Muscle layer of duodenum (tissue), 2 donors: ENCODE measurements around the gene CCDC120.

Experiments
- H3K27ac ChIP-seq: one replicate; pipeline ENCODE4 v1.7.0; 2013; ENCODE audit warnings: mild to moderate bottlenecking, low read length
- H3K27me3 ChIP-seq: one replicate; pipeline ENCODE4 v1.7.0; 2013; ENCODE audit warnings: low read depth, mild to moderate bottlenecking, control low read depth, low read length
- H3K36me3 ChIP-seq, 2 donors: one replicate each; pipeline ENCODE4 v1.7.0; 2013; ENCODE audit warnings: low read length in 2 of 2, control low read depth in 1 of 2, mild to moderate bottlenecking in 1 of 2; ENCODE audit not compliant: insufficient read depth in 2 of 2, control insufficient read depth in 1 of 2
- H3K4me1 ChIP-seq, 2 donors: one replicate each; pipeline ENCODE4 v1.7.0; 2013; ENCODE audit warnings: low read length in 2 of 2, mild to moderate bottlenecking in 2 of 2, control low read depth in 1 of 2, moderate library complexity in 1 of 2; ENCODE audit not compliant: insufficient read depth in 2 of 2, control insufficient read depth in 1 of 2
- H3K4me3 ChIP-seq, 2 donors: one replicate each; pipeline ENCODE4 v1.7.0; 2013; ENCODE audit warnings: low read length in 2 of 2, low read depth in 1 of 2, mild to moderate bottlenecking in 1 of 2
- H3K9me3 ChIP-seq, 2 donors: one replicate each; pipeline ENCODE4 v1.7.0; 2013; ENCODE audit warnings: low read length in 2 of 2, control low read depth in 1 of 2, mild to moderate bottlenecking in 1 of 2; ENCODE audit not compliant: control insufficient read depth in 1 of 2
- donor health status: healthy.

Gene CCDC120

DNA sequence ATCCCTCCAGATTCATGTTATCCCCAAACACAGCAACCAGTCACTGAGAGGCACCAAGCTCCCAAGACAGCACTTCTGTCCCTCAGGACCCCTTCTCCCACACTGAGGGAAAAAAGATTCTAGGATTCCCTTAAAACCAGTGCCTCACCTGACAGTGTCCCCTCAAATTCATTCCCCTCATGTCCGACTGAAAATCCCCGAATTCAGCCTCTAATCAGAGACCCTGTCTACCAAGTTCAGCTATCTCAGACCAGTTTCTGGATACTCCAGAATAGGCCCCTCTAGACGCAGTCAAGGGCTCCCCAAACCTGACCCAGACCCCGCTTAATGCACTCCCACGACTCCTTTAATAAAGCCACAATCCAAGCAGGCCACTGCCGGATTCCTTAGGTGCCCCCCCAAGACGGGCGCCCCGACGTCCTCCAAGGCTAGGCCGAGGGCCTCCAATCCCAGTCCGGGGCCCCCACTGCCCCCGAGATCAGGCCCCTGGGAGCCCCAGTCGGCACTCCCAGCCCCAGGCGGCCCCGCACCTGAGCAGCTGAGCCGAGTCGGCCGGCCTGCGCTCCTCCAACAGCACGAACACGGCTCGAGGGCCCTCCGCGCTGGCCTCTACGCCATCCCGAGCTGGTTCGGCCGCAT lies 16.1 kb upstream of the CCDC120 start:
- H3K27me3 ChIP-seq: no peaks in the 10 kb centered on the region
- H3K27ac ChIP-seq: peak overlapping the region; percentile 97
- H3K9me3 ChIP-seq: no peaks in the 10 kb centered on the region
- H3K36me3 ChIP-seq: peaks cover 13 to 25% of the 10 kb centered on the region in 2 donors
- peak overlapping the region; percentile 73 to 84 for H3K4me3 ChIP-seq
- peaks cover 5 to 20% of the 10 kb centered on the region in 2 donors for H3K4me1 ChIP-seq

DNA sequence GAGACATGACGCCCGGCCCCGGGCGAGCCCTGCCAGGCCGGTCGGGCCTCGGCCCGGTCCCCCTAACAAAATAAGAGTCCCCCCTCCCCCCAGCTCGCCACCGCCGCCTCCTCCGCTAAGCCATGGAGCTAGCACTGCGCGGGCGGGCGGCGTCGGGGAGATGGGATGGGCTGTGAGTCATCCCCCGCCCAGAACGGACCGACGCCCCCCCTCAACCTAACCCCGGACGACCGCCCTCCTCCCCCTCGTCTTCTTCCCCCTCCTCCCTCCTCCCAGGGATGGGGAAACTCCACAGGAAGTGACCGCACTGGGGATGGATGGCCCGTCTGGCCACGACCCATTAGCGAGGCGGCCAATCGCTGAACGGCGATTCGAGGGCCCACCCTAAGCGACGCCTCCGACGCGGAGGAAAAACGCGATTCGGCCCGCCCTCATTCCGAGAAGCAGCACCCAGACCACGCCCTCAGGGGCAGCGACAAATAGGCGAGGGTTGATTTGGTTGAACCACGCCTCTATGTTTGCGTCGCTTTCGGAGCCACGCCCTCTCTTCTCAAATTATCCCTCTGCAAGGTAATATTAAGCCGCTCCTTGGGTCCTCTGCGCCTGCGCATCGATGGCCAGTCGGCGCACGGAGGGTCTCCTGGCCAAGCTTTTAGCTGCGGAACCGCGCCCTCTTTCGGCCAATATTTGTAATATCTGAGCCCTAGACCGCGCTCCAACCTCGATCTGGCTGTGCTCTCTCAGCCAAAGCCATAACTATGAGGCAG lies 15.4 kb upstream of the CCDC120 start, which contains the start of gene TFE3:
Gene TFE3 (minus strand): TSS at position 138 of the 767 bp plus-strand sequence. CDS start 131 bp downstream, at position 7.
- Histone ChIP-seq H3K27ac (peak within 1 kb of the TSS; percentile 97), H3K4me3 (peak within 1 kb of the TSS; percentile 73 to 84), H3K36me3 (peaks cover 10 to 18% of the 10 kb centered on the region in 2 donors), H3K27me3 (no peaks in the 10 kb centered on the region), H3K4me1 (peaks cover 5 to 17% of the 10 kb centered on the region in 2 donors), H3K9me3 (no peaks in the 10 kb centered on the region)

DNA sequence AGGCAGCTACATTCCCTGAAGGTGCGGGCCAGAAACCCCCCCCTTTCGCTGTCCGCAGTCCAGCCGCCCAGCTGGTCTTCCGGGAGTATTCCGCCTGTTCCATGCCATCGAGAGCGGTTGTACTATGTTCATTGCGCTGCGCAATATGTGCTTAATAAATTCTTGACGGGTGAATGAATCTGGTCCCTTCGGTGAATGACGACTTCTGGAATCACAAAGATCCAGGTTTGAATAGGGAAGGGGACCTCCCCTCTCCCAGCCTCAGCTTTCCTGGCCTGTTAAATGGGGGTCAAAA lies 14.9 kb upstream of the CCDC120 start:
- peak overlapping the region; percentile 58 for H3K27ac ChIP-seq
- H3K36me3 ChIP-seq: peaks cover 6 to 13% of the 10 kb centered on the region in 2 donors
- H3K4me3 ChIP-seq: peak overlapping the region in 1 of 2 donors; percentile 19
- H3K27me3 ChIP-seq: no peaks in the 10 kb centered on the region
- peaks cover 5 to 14% of the 10 kb centered on the region in 2 donors for H3K4me1 ChIP-seq
- no peaks in the 10 kb centered on the region for H3K9me3 ChIP-seq

DNA sequence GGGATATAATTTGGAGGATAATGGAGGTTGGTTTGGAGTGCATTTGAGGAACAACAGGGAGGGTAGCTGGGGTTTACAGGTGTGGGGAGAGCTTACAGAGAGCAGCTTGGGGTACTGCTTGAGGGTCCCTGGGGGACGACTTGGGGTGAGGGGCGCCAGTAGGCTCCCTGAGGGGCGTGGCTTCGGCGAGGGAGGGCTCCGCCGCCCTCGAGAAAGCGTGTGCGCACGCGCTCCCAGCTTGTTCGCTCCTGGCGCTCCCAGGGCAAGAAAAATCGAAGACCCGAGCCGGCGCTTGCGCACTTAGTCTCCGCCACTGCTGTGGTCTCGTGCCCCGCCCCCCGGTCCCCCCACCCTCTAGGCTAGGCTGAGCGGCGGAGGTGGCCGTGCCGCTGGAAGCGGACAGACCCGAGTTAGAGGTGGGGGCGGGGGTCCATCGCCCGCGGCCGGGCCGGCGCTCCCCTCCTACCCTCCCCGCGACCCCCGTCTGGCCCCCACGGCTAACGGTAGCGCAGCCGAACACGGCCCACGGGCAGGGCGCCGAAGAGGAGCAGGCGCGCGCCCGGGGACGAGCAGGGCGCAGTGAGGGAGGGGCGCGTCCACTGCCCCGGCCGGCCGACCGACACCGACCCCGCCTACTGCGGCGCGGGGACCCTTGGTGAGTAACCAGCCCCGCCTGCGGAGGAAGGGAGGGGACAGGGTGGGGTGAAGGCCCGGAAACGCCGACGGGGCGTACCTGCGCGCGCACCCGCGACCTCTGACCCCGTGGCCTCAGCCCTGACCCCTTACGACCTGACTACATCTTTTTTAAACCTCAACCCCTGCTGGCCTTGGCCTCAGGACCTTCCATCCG lies 5.4 kb upstream of the CCDC120 start:
- Histone ChIP-seq H3K27ac (peak overlapping the region; percentile 63), H3K4me1 (peaks cover 0 to 2% of the 10 kb centered on the region in 2 donors), H3K27me3 (no peaks in the 10 kb centered on the region), H3K9me3 (no peaks in the 10 kb centered on the region), H3K4me3 (peak overlapping the region; percentile 39 to 61), H3K36me3 (no peaks in the 10 kb centered on the region)

- H3K27me3 ChIP-seq: no peaks in the 10 kb centered on the region
- no peaks in the 10 kb centered on the region for H3K36me3 ChIP-seq
- H3K9me3 ChIP-seq: no peaks in the 10 kb centered on the region
- H3K4me3 ChIP-seq: peak overlapping the region; percentile 39 to 61
- peaks cover 0 to 5% of the 10 kb centered on the region in 2 donors for H3K4me1 ChIP-seq
- H3K27ac ChIP-seq: peak overlapping the region; percentile 63
Measured at GRCh38 chrX:49054073-49054762, 4.6 kb upstream of the CCDC120 start.

DNA sequence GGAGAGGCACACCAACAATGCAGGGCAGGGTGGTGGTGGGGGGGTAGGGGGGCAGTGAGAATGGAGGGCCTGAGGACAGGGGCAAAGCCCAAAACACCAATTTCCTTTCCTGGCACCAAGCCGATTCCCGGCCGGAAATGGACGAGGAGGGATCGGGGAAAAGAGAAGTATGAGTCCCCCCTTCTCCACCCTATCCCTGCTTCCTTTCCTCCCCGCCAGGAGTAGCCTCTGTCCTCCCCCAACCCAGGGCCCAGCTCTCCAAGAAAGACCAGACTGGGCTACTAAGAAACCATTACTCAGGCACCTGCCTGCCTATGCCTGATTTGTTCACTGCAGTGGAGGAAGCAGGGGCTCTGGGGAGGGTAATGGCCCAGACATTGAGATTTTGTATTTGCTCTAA lies 402 bp downstream of the CCDC120 start:
- H3K36me3 ChIP-seq: peaks cover 0 to 4% of the 10 kb centered on the region in 2 donors
- H3K27ac ChIP-seq: peak overlapping the region; percentile 51
- H3K27me3 ChIP-seq: no peaks in the 10 kb centered on the region
- peak overlapping the region in 1 of 2 donors; percentile 48 for H3K4me3 ChIP-seq
- H3K4me1 ChIP-seq: peaks cover 0 to 5% of the 10 kb centered on the region in 2 donors
- H3K9me3 ChIP-seq: no peaks in the 10 kb centered on the region

DNA sequence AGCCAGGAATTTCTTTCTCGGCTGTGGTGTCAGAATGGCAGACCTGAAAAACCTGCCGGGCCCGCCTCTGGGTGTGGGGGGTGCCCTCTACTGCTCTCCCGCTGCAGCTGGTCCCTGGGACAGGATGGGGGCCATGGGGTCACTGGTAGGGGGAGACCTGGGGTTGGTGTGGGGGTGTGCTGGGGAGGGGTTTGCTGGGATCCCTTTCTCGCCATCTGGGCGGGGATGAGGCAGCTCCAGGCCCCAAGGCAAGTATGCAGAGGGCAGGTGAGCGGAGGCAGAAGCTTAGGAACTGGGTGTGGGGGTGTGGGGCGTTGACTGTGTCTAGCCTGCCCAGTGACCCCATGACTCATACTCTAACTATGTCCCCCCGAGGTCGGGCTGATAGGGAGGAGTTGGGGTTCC lies 884 bp downstream of the CCDC120 start:
- Histone ChIP-seq H3K36me3 (peaks cover 0 to 4% of the 10 kb centered on the region in 2 donors), H3K27me3 (no peaks in the 10 kb centered on the region), H3K27ac (peak overlapping the region; percentile 51), H3K4me1 (peaks cover 0 to 5% of the 10 kb centered on the region in 2 donors), H3K9me3 (no peaks in the 10 kb centered on the region), H3K4me3 (peak overlapping the region in 1 of 2 donors; percentile 48)

- Histone ChIP-seq H3K4me1 (peaks cover 0 to 5% of the 10 kb centered on the region in 2 donors), H3K4me3 (no peak overlapping the region), H3K9me3 (no peaks in the 10 kb centered on the region), H3K27ac (no peak overlapping the region), H3K27me3 (no peaks in the 10 kb centered on the region), H3K36me3 (peaks cover 0 to 4% of the 10 kb centered on the region in 2 donors)
Measured at GRCh38 chrX:49060914-49061313, 2.1 kb downstream of the CCDC120 start.

GRCh38 chrX:49061490-49061889 lies 2.7 kb downstream of the CCDC120 start:
- peaks cover 0 to 5% of the 10 kb centered on the region in 2 donors for H3K4me1 ChIP-seq
- peaks cover 2 to 4% of the 10 kb centered on the region in 2 donors for H3K36me3 ChIP-seq
- no peak overlapping the region for H3K4me3 ChIP-seq
- H3K27me3 ChIP-seq: no peaks in the 10 kb centered on the region
- H3K27ac ChIP-seq: no peak overlapping the region
- no peaks in the 10 kb centered on the region for H3K9me3 ChIP-seq

- peaks cover 0 to 5% of the 10 kb centered on the region in 2 donors for H3K4me1 ChIP-seq
Measured at GRCh38 chrX:49061916-49062315, 3.1 kb downstream of the CCDC120 start.

More at GRCh38 chrX:49061916-49062315, 3.1 kb downstream of the CCDC120 start:
- Histone ChIP-seq H3K27ac (no peak overlapping the region), H3K36me3 (peaks cover 4% of the 10 kb centered on the region in 2 donors), H3K9me3 (no peaks in the 10 kb centered on the region), H3K4me3 (no peak overlapping the region), H3K27me3 (no peaks in the 10 kb centered on the region)
